GOT3 (cell line): Measurements from ENCODE around the gene CTBP1.
"Not testable (repeated sequence)": the region's sequence is repeated elsewhere in the genome, so short reads cannot be mapped to it uniquely, and the experiment has no call there.

Experiments used
- DNase-seq: peaks from one replicate; lab custom pipeline; 2025; ENCODE audit warnings: mixed read lengths; lab: John Stamatoyannopoulos, UW

CTBP1 gene

DNA sequence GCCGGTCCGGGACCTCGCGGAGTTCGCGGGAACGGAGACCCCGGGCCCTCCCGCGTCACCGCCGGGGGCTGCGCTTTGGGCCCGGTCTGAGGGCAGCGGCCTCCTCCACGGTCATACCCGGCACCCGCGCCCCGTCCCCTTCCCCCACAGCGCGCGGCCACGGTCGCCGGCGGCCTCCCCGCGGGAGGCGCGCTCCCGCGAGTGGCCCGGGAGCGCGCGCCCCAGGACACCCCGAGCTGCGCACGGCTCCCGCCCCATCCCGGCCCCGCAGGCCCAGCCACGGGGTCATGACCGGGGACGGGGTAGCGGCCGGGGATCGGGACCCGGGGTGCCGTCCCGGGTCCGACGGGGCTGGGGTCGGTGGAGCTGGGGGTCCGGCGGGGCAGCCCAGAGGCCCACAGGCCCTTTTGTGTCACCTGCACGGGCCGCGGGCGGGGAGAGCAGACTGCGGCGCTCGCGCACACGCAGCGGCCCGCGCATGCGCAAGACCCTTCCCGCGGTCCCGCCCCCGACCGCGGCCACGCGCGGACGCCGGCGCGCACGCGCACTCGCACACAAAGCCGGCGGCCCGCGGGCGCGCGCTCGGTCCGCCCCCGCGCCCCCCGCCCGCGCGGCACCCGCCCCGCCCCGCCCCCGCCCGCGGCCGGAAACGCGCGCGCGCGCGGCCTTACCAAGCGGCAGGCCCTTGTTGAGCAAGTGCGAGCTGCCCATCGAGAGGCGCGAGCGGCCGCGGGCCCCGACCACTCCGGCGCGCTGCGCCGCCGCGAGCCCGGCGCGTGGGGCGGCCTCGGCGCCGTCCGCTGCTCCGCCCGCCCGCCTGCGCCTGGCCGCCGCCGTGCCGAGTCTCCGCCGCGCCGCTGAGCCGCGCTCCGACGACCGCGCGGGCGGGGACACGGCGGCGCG is at the start of gene CTBP1:
TSS of gene CTBP1 (minus strand) at position 886 of the 903 bp plus-strand sequence. CDS start 7,799 bp downstream, outside the sequence.
- peak; percentile 69 for DNase-seq

DNA sequence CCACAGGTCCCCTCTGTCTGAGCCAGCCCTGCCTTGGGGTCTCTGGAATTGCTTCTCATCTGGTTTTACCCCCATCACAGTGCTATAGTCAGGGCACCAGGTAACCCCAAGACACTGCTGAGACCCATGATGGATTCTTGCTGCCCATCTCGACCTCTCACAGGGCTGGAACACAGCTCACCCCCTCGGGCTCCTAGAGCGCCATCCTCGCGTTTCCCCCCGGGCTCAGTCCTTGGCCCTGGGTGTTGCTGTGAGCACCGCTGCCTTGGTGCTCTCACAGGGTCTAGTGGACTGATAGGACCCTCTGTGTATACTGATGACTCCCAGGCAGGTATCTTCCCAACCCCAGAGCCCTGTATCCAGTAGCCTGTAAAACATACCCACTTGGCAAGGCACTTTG is 49.5 kb upstream of the CTBP1 start:
- no peak for DNase-seq

GRCh38 chr4:1297456-1298325 is 48.8 kb upstream of the CTBP1 start:
- DNase-seq: no peak

DNA sequence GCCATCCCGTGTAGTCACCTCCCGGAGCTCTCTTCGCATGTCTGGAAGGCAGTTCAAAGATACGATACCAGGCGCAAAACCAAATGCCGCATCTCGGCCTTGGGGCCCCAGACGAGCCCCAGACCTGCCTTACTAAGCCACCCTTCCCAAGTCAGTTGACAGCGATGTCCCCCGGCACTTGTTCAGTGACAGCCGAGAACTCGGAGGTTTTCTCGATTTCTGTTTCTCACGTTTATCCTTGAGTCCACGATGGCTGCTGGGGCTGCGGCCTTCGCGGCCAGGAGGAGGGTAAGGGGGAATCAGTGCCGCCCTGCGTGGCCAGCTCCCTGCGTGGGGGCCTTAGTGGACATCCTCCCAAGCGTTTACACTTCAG is 48.1 kb upstream of the CTBP1 start:
- no peak for DNase-seq

DNA sequence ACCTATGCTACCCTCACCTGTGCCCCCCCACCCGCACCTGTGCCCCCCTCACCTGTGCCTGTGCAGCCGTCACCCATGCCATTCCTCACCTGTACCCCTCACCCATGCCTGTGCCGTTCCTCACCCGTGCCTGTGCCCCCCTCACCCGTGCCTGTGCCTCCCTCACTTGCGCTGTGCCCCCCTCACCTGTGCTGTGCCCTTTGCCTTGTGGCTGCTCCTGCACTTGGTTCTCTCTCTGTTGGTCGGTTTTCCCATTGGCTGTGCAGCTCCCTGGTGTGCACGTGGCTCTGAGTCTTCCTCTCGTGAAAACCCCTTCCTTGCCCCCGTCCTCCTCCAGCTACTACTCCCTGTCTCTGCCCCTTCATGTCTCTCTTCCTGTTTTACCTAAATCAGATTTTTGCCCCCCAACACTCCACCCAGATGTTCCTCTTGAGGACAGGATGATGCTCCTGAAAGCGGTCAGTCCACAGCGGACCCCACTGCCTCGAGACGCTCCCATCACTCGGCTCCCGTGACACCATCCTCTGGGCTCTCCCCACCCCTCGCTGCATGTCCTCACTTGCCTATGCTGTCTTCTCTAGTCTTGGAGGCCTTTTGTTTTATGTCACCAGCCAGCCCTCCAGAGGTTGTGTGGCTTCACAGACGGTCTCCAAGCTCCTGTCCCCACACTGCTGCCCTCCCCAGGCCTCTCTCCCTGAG is 47.5 kb upstream of the CTBP1 start:
- no peak for DNase-seq

DNA sequence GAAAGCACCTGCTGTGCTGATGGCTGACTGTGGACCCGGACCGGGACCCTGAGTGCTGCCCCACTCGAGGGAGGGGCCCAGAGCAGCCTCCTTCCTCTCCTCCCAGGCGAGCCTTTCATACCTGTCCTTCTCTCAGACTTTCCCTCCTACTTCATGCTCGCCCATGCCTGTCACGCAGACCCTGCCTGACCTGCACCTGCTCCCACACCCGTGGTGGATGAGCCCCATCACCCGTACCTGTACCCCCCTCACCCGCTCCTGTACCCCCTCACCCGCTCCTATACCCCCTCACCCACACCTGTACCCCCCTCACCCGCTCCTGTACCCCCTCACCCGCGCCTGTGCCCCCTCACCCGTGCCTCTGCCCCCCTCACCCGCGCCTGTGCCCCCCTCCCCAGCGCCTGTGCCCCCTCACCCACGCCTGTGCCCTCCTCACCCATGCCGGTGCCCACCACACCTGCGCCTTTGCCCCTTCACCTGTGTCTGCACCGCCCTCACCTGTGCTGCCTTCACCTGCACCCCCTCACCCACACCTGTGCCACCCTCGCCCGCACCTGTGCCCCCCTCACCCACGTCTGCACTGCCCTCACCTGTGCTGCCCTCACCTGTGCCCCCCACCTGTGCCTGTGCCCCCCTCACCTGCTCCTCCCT is 46.6 kb upstream of the CTBP1 start:
- DNase-seq: no peak

DNA sequence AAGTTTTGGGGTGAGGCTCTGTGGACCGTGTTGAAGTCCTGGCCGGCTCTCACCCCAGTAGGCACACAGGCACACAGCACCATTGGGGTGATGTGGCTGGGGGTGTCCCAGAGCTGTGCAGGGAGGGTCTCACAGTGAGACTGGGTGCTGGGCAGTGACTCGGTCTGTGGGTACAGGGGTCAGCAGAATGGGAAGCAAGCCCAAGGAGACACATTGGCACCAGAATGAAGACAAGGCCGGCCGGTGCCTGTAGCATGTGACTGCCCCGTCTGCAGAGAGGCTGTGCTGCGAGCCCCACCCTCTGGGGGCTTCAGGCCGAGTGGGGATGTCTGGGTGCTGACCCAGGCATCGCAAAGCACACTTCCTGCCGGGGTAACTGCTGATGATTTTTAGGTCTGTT is 46.0 kb upstream of the CTBP1 start:
- DNase-seq: no peak

GRCh38 chr4:1294424-1294823 is 45.5 kb upstream of the CTBP1 start:
- no peak for DNase-seq

DNA sequence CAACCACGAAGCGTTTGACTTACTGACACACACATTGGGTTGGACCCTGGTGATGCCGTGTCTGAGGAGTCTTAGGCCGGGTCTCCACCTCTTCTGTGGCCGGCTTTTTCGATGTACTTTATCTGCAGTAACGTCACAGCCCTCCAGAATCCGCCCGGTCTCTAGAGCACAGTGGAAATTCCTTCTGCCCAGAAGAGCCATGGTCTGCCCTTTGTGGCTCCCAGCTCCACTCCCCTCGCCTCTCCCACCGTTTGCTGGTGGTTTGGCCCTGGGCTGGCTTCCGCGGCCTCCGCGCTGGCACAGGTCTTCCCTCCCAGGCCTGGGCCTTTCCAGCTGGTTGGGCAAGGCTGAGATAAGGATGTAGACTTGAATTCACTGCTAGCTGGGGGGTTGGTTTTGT is 45.1 kb upstream of the CTBP1 start:
- no peak for DNase-seq

DNA sequence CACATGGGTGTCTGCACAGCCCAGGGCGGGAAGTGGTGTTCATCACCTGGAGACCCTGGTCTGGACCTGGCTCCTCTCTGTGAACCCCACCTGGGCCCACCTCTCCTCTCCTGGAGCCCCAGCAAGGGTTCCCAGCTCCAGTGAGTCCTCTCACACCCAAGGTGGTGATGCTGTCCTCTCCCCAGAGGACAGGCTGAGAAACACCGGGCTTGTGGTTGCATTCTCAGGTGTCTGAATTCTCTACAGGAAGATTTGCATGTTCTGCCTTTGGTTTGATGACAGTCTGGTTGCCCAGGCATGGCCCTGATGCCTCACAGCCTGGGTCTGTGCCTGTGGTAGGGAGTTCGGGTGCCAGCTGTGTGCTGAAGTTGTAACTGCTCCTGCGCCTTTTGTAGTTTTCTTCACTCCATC is 44.6 kb upstream of the CTBP1 start:
- DNase-seq: no peak

DNA sequence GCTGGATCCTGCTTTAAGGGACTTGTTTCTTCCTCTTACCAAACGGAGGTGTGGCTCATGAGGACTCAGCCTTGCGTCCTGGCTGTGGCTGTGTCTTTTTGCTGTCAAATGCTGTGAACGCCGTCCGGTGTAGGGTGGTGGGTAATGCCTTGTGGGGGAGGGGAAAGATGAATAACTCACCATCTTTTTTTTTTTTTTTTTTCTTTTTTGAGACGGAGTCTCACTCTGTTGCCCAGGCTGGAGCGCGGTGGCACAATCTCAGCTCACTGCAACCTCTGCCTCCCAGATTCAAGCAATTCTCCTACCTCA is 43.7 kb upstream of the CTBP1 start:
- not testable (repeated sequence) for DNase-seq

DNA sequence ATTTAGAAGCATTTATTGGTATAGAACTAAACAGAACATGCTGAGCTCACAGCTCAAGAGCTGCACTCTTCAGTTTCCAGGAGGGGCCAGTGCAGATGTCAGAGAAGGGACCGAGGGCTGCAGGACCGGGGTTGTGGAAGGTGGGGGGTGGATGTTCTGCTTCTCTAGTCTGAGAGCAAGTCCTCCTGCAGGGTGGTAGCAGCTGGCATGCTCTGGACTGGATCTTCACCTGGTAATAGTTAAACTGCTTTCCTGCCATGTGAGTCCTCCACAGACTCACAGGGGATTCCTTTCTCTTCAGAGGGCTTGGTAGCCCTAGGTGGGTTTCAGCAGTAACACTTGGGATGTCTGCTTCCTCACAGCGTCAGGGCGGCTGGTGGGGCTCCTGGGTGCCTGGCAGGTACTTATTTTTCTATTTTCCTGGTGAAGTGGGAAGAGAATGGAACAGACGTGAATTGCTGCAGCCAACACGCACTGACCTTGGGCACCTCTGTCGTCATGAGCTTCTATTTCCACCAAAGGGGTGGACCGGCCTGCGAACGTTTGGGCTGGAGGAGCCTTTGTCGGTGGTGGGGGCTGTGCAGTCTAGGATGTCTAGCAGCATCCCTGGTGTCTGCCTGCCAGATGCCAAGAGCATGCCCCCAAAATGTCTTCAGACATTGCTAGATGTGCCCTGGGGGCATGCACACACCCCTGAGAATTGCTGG is 43.2 kb upstream of the CTBP1 start:
- no peak for DNase-seq

DNA sequence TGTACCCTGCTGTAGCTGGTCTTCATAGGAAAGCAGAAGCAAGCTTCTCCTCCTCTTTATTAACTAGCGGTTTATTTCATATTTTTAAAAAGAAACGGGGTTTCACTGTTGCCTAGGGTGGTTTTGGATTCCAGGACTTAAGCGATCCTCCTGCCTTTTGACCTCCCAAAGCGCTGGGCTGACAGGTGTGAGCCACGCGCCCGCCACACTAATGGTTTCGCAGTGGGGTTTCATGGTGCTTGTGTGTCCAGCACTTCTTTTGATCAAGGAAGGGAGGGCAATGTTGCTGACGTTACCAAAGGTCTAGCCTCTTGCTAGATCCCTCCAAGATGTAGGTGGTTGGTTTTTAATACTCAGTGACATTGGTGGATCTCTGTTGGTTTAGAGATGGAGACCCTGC is 42.2 kb upstream of the CTBP1 start:
- no peak for DNase-seq

GRCh38 chr4:1290165-1290977 is 41.4 kb upstream of the CTBP1 start:
- DNase-seq: no peak

DNA sequence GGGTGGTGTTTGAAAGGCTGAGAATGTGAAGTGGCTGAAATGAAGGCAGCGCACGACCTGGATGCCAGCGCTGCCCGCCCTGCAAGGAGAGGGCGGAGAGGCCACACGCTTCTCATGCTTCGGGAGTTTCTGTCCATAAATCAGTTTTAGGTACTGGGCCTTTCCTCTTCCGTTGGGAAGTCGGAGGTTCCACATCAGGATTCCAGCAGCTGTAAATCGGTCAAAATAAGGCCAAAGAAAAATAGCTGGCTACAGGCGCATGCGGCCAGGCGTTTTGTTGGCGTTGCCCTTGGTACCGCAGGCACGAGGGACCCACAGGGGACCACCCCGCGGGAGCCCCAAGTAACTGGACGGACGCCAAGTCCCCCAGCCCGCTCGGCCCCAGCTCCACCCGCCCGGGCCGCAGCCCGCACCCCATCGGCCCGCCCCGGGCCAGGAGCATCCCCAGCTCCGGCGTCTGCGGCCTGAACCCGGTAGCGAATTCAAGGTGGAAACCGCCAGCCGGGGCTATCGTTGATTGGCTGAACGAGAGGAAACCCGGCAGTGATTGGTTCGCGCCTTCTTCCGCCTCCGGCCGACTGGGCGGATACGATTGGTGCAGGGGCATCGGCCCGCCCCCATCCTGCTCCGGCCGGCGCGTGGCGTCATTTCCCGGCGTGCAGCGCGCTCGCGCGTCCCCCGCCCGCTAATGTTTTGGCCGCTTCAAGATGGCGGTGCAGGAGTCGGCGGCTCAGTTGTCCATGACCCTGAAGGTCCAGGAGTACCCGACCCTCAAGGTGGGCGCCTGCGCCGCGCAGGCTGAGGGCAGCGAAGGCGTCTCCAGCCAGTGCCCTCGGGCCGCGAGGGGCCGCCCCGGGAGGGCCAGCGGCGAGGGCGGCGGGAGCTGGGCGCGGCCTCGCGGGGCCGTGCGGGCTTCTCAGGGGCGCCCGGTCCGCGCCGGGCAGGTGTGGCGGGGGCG is 40.6 kb upstream of the CTBP1 start, which contains the start of gene MAEA:
TSS of gene MAEA (plus strand) at position 685 of the 958 bp plus-strand sequence. CDS start at position 708, 23 bp downstream.
- peak; percentile 81 for DNase-seq

GRCh38 chr4:1288786-1289185 is 39.9 kb upstream of the CTBP1 start:
- no peak for DNase-seq

GRCh38 chr4:1285790-1286553 is 37.0 kb upstream of the CTBP1 start:
- DNase-seq: no peak

GRCh38 chr4:1285151-1285789 is 36.3 kb upstream of the CTBP1 start:
- DNase-seq: no peak
